ENCODE results near the gene TLL1.

The TLL1 gene

GRCh38 chr4:165872461-165873297 lies at the start of gene TLL1:
Gene TLL1, plus strand, starts transcription at chr4:165873237. Its CDS starts 668 bp downstream, at chr4:165873905.
- no peak for DNase-seq

- DNase-seq = no peak
Observed at GRCh38 chr4:165826166-165826565, 46.9 kb upstream of the TLL1 start.

GRCh38 chr4:165827018-165827417 lies 46.0 kb upstream of the TLL1 start:
- no peak for DNase-seq

GRCh38 chr4:165828928-165829327 lies 44.1 kb upstream of the TLL1 start:
- DNase-seq = no peak

- no peak for DNase-seq
Observed at GRCh38 chr4:165834116-165834515, 38.9 kb upstream of the TLL1 start.

- DNase-seq = no peak
Observed at GRCh38 chr4:165838575-165838974, 34.5 kb upstream of the TLL1 start.

- no peak for DNase-seq
Observed at GRCh38 chr4:165839615-165840333, 33.3 kb upstream of the TLL1 start.

GRCh38 chr4:165842684-165843083 lies 30.4 kb upstream of the TLL1 start:
- DNase-seq = no peak

- DNase-seq = no peak
Observed at GRCh38 chr4:165844161-165844560, 28.9 kb upstream of the TLL1 start.

GRCh38 chr4:165851256-165851655 lies 21.8 kb upstream of the TLL1 start:
- DNase-seq = no peak

- DNase-seq = no peak
Observed at GRCh38 chr4:165855191-165855590, 17.8 kb upstream of the TLL1 start.

- DNase-seq = no peak
Observed at GRCh38 chr4:165861363-165861762, 11.7 kb upstream of the TLL1 start.

- DNase-seq = no peak
Observed at GRCh38 chr4:165864271-165864670, 8.8 kb upstream of the TLL1 start.

GRCh38 chr4:165866019-165866650 lies 6.9 kb upstream of the TLL1 start:
- no peak for DNase-seq

- DNase-seq = no peak
Observed at GRCh38 chr4:165867961-165868360, 5.1 kb upstream of the TLL1 start.

GRCh38 chr4:165873298-165874071 lies 448 bp downstream of the TLL1 start:
- DNase-seq = no peak

- no peak for DNase-seq
Observed at GRCh38 chr4:165874072-165874790, 1.2 kb downstream of the TLL1 start.

GRCh38 chr4:165874791-165875371 lies 1.8 kb downstream of the TLL1 start:
- no peak for DNase-seq

GRCh38 chr4:165875446-165875845 lies 2.4 kb downstream of the TLL1 start:
- DNase-seq = no peak

GRCh38 chr4:165877286-165877685 lies 4.2 kb downstream of the TLL1 start:
- no peak for DNase-seq

GRCh38 chr4:165879641-165880040 lies 6.6 kb downstream of the TLL1 start:
- no peak for DNase-seq

- no peak for DNase-seq
Observed at GRCh38 chr4:165894159-165894558, 21.1 kb downstream of the TLL1 start.
